GM23248 (cell line): ENCODE results near the gene PARG.

ENCODE experiments used
- EZH2 ChIP-seq: fragments of 200-600 bp; sonication (generic); IDR thresholded peaks from 2 replicates; pipeline ENCODE4 v1.6.1; 2018; ENCODE audit warnings: antibody characterized with exemption, mild to moderate bottlenecking; ENCODE audit not compliant: insufficient read depth, poor library complexity, severe bottlenecking
- EZH2phosphoT487 ChIP-seq: fragments of 200-600 bp; sonication (generic); IDR thresholded peaks from 2 replicates; pipeline ENCODE4 v1.6.1; 2018; ENCODE audit warnings: antibody characterized with exemption, moderate library complexity, mild to moderate bottlenecking, low read depth; ENCODE audit not compliant: insufficient read depth

DNA sequence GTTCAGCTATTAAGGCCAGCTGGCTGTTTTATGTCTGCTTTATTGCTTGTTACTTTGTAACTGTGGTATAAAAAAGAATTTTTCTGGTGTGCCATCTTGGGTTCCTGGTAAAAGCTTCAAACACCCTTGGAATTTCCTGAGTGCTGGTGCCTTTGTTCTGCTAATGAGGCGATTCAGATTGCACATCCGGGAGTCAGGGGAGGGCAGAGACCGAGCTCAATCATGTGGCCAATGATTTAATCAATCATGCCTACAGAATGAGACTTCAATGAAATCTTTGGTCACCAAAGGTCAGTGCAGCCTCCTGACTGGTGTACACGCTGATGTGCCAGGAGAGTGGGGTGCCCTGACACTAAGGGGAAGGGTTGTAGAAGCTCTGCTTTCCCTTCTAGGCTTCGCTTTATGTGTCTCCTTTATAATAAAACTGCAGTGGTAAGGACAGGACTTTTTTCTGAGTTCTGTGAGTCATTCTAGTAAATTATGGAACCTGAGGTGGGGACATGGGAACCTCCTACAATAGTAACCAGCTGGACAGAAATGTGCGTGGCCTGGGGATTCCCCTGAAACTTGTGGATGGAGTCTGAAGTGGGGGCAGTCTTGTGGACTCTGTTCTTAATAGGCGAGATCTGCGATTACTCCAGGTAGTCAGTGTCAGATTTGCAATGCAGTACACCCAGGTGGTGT is 110.3 kb downstream of the PARG start:
- no peak for TF ChIP-seq EZH2phosphoT487
- no peak for TF ChIP-seq EZH2
